ENCODE data around the gene C9orf43. TPM values are rescaled to one million over a fixed set of nuclear protein-coding genes. Genes with fewer than 3 reads are reported as not detected.

The C9orf43 gene
- total RNA-seq, 4 donors from 2014 or later, result 0.21 to 3.3 (median 0.58) TPM; not detected in 1

- no peak overlapping the region for H3K27ac ChIP-seq
- intact Hi-C loops (cut with DNase I; ENCODE audit: low total_unique reads), result no loop called here
- no peaks in the 10 kb centered on the region for H3K9me3 ChIP-seq
- no peaks in the 10 kb centered on the region for H3K27me3 ChIP-seq
- H3K36me3 ChIP-seq, result no peaks in the 10 kb centered on the region
- TF ChIP-seq POLR2A (IDR thresholded peaks at IDR 0.05), result no peak
- TF ChIP-seq, protein P1, sequence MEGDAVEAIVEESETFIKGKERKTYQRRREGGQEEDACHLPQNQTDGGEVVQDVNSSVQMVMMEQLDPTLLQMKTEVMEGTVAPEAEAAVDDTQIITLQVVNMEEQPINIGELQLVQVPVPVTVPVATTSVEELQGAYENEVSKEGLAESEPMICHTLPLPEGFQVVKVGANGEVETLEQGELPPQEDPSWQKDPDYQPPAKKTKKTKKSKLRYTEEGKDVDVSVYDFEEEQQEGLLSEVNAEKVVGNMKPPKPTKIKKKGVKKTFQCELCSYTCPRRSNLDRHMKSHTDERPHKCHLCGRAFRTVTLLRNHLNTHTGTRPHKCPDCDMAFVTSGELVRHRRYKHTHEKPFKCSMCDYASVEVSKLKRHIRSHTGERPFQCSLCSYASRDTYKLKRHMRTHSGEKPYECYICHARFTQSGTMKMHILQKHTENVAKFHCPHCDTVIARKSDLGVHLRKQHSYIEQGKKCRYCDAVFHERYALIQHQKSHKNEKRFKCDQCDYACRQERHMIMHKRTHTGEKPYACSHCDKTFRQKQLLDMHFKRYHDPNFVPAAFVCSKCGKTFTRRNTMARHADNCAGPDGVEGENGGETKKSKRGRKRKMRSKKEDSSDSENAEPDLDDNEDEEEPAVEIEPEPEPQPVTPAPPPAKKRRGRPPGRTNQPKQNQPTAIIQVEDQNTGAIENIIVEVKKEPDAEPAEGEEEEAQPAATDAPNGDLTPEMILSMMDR (IDR thresholded peaks at IDR 0.05), result no peak
- no peak for DNase-seq
- no peaks in the 10 kb centered on the region for H3K4me1 ChIP-seq
- H3K4me3 ChIP-seq, result no peak overlapping the region
Observed at GRCh38 chr9:113465599-113466140, 55.1 kb downstream of the C9orf43 start.

DNA sequence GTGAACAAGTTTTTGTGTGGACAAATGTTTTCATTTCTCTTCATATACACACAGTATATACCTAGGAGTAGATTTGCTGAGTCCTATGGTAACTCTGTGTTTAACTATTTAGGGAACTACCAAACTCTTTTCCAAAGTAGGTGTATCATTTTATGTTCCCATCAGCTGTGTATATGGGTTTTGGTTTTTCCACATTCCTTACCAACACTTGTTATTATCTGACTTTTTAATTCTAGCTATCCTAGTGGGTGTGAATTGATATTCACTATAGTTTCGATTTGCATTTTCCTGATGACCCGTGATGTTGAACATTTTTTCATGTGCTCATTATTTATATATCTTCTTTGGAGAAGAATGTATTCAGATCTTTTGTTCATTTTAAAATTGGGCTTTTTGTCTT, 56.6 kb downstream of the C9orf43 start:
- Histone ChIP-seq H3K27me3 (no peaks in the 10 kb centered on the region), H3K4me3 (no peak overlapping the region), H3K36me3 (no peaks in the 10 kb centered on the region), H3K4me1 (no peaks in the 10 kb centered on the region), H3K27ac (no peak overlapping the region), H3K9me3 (no peaks in the 10 kb centered on the region)
- TF ChIP-seq, protein P1 (IDR thresholded peaks at IDR 0.05), result no peak
- TF ChIP-seq POLR2A (IDR thresholded peaks at IDR 0.05), result no peak
- no peak for DNase-seq
- intact Hi-C loops (cut with DNase I; ENCODE audit: low total_unique reads), result no loop called here

- intact Hi-C loops (cut with DNase I; ENCODE audit: low total_unique reads), result no loop called here
- no peak for DNase-seq
- H3K4me3 ChIP-seq, result no peak overlapping the region
- no peaks in the 10 kb centered on the region for H3K27me3 ChIP-seq
- H3K36me3 ChIP-seq, result no peaks in the 10 kb centered on the region
- no peaks in the 10 kb centered on the region for H3K9me3 ChIP-seq
- no peak for TF ChIP-seq POLR2A (IDR thresholded peaks at IDR 0.05)
- TF ChIP-seq, protein P1 (IDR thresholded peaks at IDR 0.05), result no peak
- H3K4me1 ChIP-seq, result no peaks in the 10 kb centered on the region
- no peak overlapping the region for H3K27ac ChIP-seq
Observed at GRCh38 chr9:113468716-113469448, 58.3 kb downstream of the C9orf43 start.

DNA sequence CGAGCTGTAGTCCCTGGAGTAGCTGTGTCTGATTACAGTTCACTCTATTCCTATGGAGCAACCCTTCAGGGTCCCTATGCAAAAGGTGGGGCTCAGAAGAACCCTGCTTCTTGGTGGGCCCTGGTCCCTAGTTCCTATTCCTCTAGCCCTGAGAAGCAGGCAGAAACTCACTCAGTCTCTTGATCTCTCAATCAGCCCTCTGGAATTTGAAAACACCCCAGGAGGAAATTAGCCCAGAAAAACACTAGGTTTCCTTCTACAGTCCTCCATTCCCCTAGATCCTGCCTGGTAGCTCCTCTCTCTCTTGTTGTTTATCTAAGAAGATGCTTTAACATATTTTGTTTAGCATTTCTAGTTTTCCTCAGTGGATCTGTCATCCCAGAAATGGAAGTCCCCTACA, 60.6 kb downstream of the C9orf43 start:
- Histone ChIP-seq H3K9me3 (no peaks in the 10 kb centered on the region), H3K4me1 (no peaks in the 10 kb centered on the region), H3K27me3 (no peaks in the 10 kb centered on the region), H3K36me3 (no peaks in the 10 kb centered on the region), H3K27ac (no peak overlapping the region), H3K4me3 (no peak overlapping the region)
- intact Hi-C loops (cut with DNase I; ENCODE audit: low total_unique reads), result no loop called here
- TF ChIP-seq POLR2A (IDR thresholded peaks at IDR 0.05), result no peak
- TF ChIP-seq, protein P1 (IDR thresholded peaks at IDR 0.05), result no peak
- DNase-seq, result no peak

GRCh38 chr9:113471566-113471965, 61.0 kb downstream of the C9orf43 start:
- DNase-seq, result no peak
- Histone ChIP-seq H3K4me1 (no peaks in the 10 kb centered on the region), H3K27ac (no peak overlapping the region)

More at GRCh38 chr9:113471566-113471965, 61.0 kb downstream of the C9orf43 start:
- H3K27me3 ChIP-seq, result no peaks in the 10 kb centered on the region
- H3K4me3 ChIP-seq, result no peak overlapping the region
- intact Hi-C loops (cut with DNase I; ENCODE audit: low total_unique reads), result no loop called here
- no peaks in the 10 kb centered on the region for H3K36me3 ChIP-seq
- H3K9me3 ChIP-seq, result no peaks in the 10 kb centered on the region
- TF ChIP-seq, protein P1 (IDR thresholded peaks at IDR 0.05), result no peak
- no peak for TF ChIP-seq POLR2A (IDR thresholded peaks at IDR 0.05)
